ENCODE data around the gene KANSL2. TPM values are rescaled to one million over a fixed set of nuclear protein-coding genes. Genes with fewer than 3 reads are reported as not detected.
A peak's percentile ranks its signal among the peaks of the same experiment; 100 is the strongest.
"Not testable (repeated sequence)": the region's sequence is repeated elsewhere in the genome, so short reads cannot be mapped to it uniquely, and the experiment has no call there.

Gene KANSL2, protein sequence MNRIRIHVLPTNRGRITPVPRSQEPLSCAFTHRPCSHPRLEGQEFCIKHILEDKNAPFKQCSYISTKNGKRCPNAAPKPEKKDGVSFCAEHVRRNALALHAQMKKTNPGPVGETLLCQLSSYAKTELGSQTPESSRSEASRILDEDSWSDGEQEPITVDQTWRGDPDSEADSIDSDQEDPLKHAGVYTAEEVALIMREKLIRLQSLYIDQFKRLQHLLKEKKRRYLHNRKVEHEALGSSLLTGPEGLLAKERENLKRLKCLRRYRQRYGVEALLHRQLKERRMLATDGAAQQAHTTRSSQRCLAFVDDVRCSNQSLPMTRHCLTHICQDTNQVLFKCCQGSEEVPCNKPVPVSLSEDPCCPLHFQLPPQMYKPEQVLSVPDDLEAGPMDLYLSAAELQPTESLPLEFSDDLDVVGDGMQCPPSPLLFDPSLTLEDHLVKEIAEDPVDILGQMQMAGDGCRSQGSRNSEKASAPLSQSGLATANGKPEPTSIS
- total RNA-seq: 100 to 1,000 TPM in 1 of 2 donors, 10 to 100 TPM in 1; 74.2 to 101 TPM

GRCh38 chr12:48681710-48682532 lies at the start of gene KANSL2:
KANSL2 (minus strand) TSS chr12:48682238; CDS start chr12:48681632, 606 bp downstream.
- H3K4me1 Mint-ChIP-seq (ENCODE audit: low read depth): peaks cover 56% of the 10 kb centered on the region
- DNase-seq: peak; percentile 96 to 99
- no peaks in the 10 kb centered on the region for H3K27me3 Mint-ChIP-seq (ENCODE audit: low read depth)
- no peaks in the 10 kb centered on the region for H3K9me3 Mint-ChIP-seq
- peak within 1 kb of the TSS; percentile 91 to 97 for H3K4me3 Mint-ChIP-seq
- H3K36me3 Mint-ChIP-seq (ENCODE audit: insufficient read depth in 2 of 2): peaks cover 18 to 22% of the 10 kb centered on the region in 2 donors
- peak within 1 kb of the TSS; percentile 94 for H3K27ac Mint-ChIP-seq
- ATAC-seq (replicated peaks in 1 of 2): peak; percentile 96 to 98

- no peak for ATAC-seq (replicated peaks in 1 of 2)
- Mint-ChIP-seq H3K27me3 (ENCODE audit: low read depth) (no peaks in the 10 kb centered on the region), H3K4me1 (ENCODE audit: low read depth) (no peaks in the 10 kb centered on the region), H3K27ac (no peak overlapping the region), H3K4me3 (no peak overlapping the region), H3K9me3 (no peaks in the 10 kb centered on the region), H3K36me3 (ENCODE audit: insufficient read depth in 2 of 2) (no peaks in the 10 kb centered on the region)
- DNase-seq: no peak
Measured at GRCh38 chr12:48728807-48729206, 46.8 kb upstream of the KANSL2 start.

GRCh38 chr12:48720737-48721136 lies 38.7 kb upstream of the KANSL2 start:
- peaks cover 19 to 32% of the 10 kb centered on the region in 2 donors for H3K36me3 Mint-ChIP-seq (ENCODE audit: insufficient read depth in 2 of 2)
- H3K4me1 Mint-ChIP-seq (ENCODE audit: low read depth): peaks cover 14% of the 10 kb centered on the region
- not testable (repeated sequence) for H3K4me3 Mint-ChIP-seq; H3K27me3 Mint-ChIP-seq (ENCODE audit: low read depth); ATAC-seq (replicated peaks in 1 of 2); DNase-seq; H3K27ac Mint-ChIP-seq
- peaks cover 8 to 14% of the 10 kb centered on the region in 2 donors for H3K9me3 Mint-ChIP-seq

DNA sequence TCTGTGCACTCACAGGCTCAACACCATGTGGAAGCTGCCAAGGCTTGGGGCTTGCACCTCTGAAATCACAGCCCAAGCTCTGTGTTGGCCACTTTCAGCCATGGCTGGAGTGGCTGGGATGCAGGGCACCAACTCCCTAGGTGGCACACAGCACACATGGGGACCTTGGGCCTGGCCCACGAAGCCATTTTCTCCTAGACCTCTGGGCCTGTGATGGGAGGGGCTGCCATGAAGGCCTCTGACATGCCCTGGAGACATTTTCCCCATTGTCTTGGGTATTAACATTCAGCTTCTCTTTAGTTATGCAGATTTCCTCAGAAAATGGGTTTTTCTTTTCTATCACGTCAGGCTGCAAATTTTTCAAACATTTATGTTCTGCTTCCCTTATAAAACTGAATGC lies 38.1 kb upstream of the KANSL2 start:
- not testable (repeated sequence) for DNase-seq; ATAC-seq (replicated peaks in 1 of 2); H3K27ac Mint-ChIP-seq; H3K27me3 Mint-ChIP-seq (ENCODE audit: low read depth); H3K4me3 Mint-ChIP-seq
- H3K4me1 Mint-ChIP-seq (ENCODE audit: low read depth): peaks cover 20% of the 10 kb centered on the region
- H3K36me3 Mint-ChIP-seq (ENCODE audit: insufficient read depth in 2 of 2): peaks cover 19 to 34% of the 10 kb centered on the region in 2 donors
- peaks cover 8 to 14% of the 10 kb centered on the region in 2 donors for H3K9me3 Mint-ChIP-seq

GRCh38 chr12:48719002-48719401 lies 37.0 kb upstream of the KANSL2 start:
- Mint-ChIP-seq H3K4me1 (ENCODE audit: low read depth) (peaks cover 31% of the 10 kb centered on the region), H3K36me3 (ENCODE audit: insufficient read depth in 2 of 2) (peaks cover 19 to 39% of the 10 kb centered on the region in 2 donors), H3K9me3 (peaks cover 8 to 14% of the 10 kb centered on the region in 2 donors)
- H3K27ac Mint-ChIP-seq; H3K4me3 Mint-ChIP-seq; DNase-seq; H3K27me3 Mint-ChIP-seq (ENCODE audit: low read depth); ATAC-seq (replicated peaks in 1 of 2): not testable (repeated sequence)

- ATAC-seq (replicated peaks in 1 of 2) (no peak), DNase-seq (no peak)
- Mint-ChIP-seq H3K4me3 (peak overlapping the region; percentile 96 to 100), H3K27ac (peak overlapping the region; percentile 99), H3K36me3 (ENCODE audit: insufficient read depth in 2 of 2) (peaks cover 20 to 49% of the 10 kb centered on the region in 2 donors), H3K9me3 (peaks cover 8 to 14% of the 10 kb centered on the region in 2 donors), H3K4me1 (ENCODE audit: low read depth) (peaks cover 44% of the 10 kb centered on the region), H3K27me3 (ENCODE audit: low read depth) (no peaks in the 10 kb centered on the region)
Measured at GRCh38 chr12:48717252-48717695, 35.2 kb upstream of the KANSL2 start.

DNA sequence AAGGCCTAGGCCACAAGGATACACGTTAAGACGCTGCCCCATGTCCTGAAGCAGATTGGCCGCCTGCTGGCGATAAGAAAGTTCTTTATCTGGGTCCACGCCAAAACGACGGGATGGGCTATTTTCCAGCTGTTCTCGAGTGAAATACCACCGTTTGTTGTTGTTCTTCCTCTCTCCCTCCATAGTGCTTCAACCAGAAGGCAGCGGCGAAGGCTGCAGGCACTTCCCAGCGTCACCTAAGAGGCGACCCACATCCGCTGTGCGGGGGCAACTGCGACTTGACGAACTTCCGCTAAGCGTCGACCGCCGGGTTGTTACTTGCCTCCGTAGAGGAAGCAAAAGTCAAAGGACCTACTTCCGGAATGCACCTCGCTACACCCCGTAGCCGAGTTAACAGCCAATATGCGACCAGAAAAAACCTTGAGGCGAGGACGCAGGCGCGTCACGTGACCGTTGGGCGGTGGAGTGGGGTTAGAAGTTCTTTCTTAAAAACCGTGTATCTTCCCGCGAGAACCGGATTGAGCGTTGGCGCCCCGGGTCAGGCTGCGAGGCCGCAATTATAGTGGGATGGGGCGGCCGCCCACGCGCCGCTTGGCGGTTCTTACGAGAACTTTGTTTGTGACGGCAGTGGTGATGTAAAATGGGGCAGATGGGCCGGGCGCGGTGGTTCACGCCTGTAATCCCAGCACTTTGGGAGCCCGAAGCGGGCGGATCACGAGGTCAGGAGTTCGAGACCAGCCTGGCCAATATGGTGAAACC lies 34.6 kb upstream of the KANSL2 start, which contains the start of gene CCNT1:
TSS of gene CCNT1 (minus strand) at position 215 of the 759 bp plus-strand sequence. CDS start at position 183, 32 bp downstream.
- H3K4me1 Mint-ChIP-seq (ENCODE audit: low read depth): peaks cover 48% of the 10 kb centered on the region
- H3K4me3 Mint-ChIP-seq: peak within 1 kb of the TSS; percentile 96 to 100
- no peaks in the 10 kb centered on the region for H3K27me3 Mint-ChIP-seq (ENCODE audit: low read depth)
- peak; percentile 95 for ATAC-seq (replicated peaks in 1 of 2)
- peaks cover 8 to 14% of the 10 kb centered on the region in 2 donors for H3K9me3 Mint-ChIP-seq
- DNase-seq: peak; percentile 99 to 100
- peaks cover 20 to 53% of the 10 kb centered on the region in 2 donors for H3K36me3 Mint-ChIP-seq (ENCODE audit: insufficient read depth in 2 of 2)
- peak within 1 kb of the TSS; percentile 99 for H3K27ac Mint-ChIP-seq

GRCh38 chr12:48716168-48716492 lies 34.1 kb upstream of the KANSL2 start:
- Mint-ChIP-seq H3K9me3 (peaks cover 8 to 12% of the 10 kb centered on the region in 2 donors), H3K27ac (peak overlapping the region; percentile 99), H3K27me3 (ENCODE audit: low read depth) (no peaks in the 10 kb centered on the region), H3K4me1 (ENCODE audit: low read depth) (peaks cover 52% of the 10 kb centered on the region), H3K36me3 (ENCODE audit: insufficient read depth in 2 of 2) (peaks cover 21 to 56% of the 10 kb centered on the region in 2 donors), H3K4me3 (peak overlapping the region; percentile 96 to 100)
- DNase-seq (peak in 1 of 2 donors; percentile 2), ATAC-seq (replicated peaks in 1 of 2) (no peak)

GRCh38 chr12:48712209-48712608 lies 30.2 kb upstream of the KANSL2 start:
- DNase-seq (no peak), ATAC-seq (replicated peaks in 1 of 2) (no peak)
- H3K4me3 Mint-ChIP-seq: no peak overlapping the region
- H3K4me1 Mint-ChIP-seq (ENCODE audit: low read depth): peaks cover 62% of the 10 kb centered on the region
- H3K27ac Mint-ChIP-seq: no peak overlapping the region
- H3K27me3 Mint-ChIP-seq (ENCODE audit: low read depth): no peaks in the 10 kb centered on the region
- H3K9me3 Mint-ChIP-seq: no peaks in the 10 kb centered on the region
- peaks cover 11 to 46% of the 10 kb centered on the region in 2 donors for H3K36me3 Mint-ChIP-seq (ENCODE audit: insufficient read depth in 2 of 2)

DNA sequence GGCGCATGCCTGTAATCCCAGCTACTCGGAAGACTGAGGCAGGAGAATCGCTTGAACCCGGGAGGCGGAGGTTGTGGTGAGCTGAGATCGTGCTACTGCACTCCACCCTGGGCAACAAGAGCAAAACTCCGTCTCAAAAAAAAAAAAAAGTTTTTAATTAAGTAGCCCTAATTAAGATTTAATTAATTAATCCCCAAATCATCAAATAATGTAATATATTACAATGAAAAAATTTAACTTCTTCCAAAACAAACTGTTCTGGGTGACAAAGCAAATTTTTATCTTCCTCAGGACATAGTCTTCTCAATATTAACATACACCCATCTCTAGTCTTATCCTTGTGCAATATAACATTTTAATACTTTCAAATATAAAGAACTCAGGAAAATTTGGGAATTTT lies 16.8 kb upstream of the KANSL2 start:
- H3K36me3 Mint-ChIP-seq (ENCODE audit: insufficient read depth in 2 of 2): peaks cover 4 to 33% of the 10 kb centered on the region in 2 donors
- not testable (repeated sequence) for H3K27ac Mint-ChIP-seq; DNase-seq; H3K9me3 Mint-ChIP-seq; ATAC-seq (replicated peaks in 1 of 2); H3K4me3 Mint-ChIP-seq; H3K27me3 Mint-ChIP-seq (ENCODE audit: low read depth); H3K4me1 Mint-ChIP-seq (ENCODE audit: low read depth)

DNA sequence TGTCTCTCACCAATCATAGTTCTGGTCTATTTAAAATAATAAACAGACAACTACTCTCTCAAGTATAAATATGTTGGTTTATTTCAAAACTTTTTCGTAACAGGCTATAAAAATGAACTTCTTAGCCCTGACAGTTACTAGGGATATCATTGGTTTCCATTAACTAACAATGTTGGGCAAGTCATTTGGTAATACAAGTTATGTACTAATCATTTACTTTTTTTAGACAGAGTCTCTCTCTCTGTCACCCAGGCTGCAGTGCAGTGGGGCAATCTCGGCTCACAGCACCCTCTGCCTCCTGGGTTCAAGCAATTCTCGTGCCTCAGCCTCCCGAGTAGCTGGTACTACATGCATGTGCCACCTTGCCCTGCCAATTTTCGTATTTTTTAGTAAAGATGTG lies 14.6 kb upstream of the KANSL2 start:
- H3K9me3 Mint-ChIP-seq: no peaks in the 10 kb centered on the region
- no peak for DNase-seq
- peaks cover 6 to 46% of the 10 kb centered on the region in 2 donors for H3K36me3 Mint-ChIP-seq (ENCODE audit: insufficient read depth in 2 of 2)
- no peak overlapping the region for H3K27ac Mint-ChIP-seq
- H3K4me3 Mint-ChIP-seq: no peak overlapping the region
- ATAC-seq (replicated peaks in 1 of 2): no peak
- H3K27me3 Mint-ChIP-seq (ENCODE audit: low read depth): no peaks in the 10 kb centered on the region
- H3K4me1 Mint-ChIP-seq (ENCODE audit: low read depth): peaks cover 6% of the 10 kb centered on the region

DNA sequence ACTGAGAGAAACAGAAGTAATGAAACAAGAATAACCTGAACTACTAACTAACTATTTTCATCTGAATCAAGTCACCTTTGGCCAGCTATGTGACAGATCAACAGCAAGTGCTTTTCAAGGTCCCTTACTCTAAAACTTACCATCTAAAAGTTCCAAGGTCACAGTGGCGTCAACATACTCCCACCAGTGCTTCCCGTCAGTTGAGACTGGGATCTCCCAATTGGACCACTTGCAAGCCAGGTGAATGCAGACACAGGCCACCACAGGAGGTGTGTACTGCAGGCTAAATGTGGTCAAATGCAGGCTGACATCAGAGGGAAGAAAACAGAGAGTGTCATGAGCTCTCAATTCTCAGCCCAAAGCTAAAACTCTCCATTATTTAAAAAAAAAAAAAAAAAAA lies 13.8 kb upstream of the KANSL2 start:
- no peak overlapping the region for H3K27ac Mint-ChIP-seq
- no peaks in the 10 kb centered on the region for H3K27me3 Mint-ChIP-seq (ENCODE audit: low read depth)
- ATAC-seq (replicated peaks in 1 of 2) (no peak), DNase-seq (no peak)
- peaks cover 10% of the 10 kb centered on the region for H3K4me1 Mint-ChIP-seq (ENCODE audit: low read depth)
- H3K4me3 Mint-ChIP-seq: no peak overlapping the region
- H3K9me3 Mint-ChIP-seq: no peaks in the 10 kb centered on the region
- peaks cover 6 to 48% of the 10 kb centered on the region in 2 donors for H3K36me3 Mint-ChIP-seq (ENCODE audit: insufficient read depth in 2 of 2)

Measured in activated T-cell treated with anti-CD3 and anti-CD28 coated beads, Interleukin-2, amount 50 U/mL, for 72 hours (primary cell).